Uterus (tissue), 4 donors: ENCODE data around the gene NAA15. TPM values are rescaled to one million over a fixed set of nuclear protein-coding genes. Genes with fewer than 3 reads are reported as not detected.
"Not testable (repeated sequence)": the region's sequence is repeated elsewhere in the genome, so short reads cannot be mapped to it uniquely, and the experiment has no call there.

Source experiments
- DNase-seq, 2 donors: peaks; one replicate each; pipeline ENCODE4 v3.0.0-alpha.2; 2019 to 2020
- H3K27ac ChIP-seq, 2 donors: fragments of 200-600 bp; sonication (generic); 1 replicate in 1 of 2; 2 replicates in 1 of 2; pipeline ENCODE4 v1.5.1; 2016 to 2018
- H3K27me3 ChIP-seq, 2 donors: fragments of 200-600 bp; sonication (generic); one replicate each; pipeline ENCODE4 v1.5.1; 2018 to 2019; ENCODE audit warnings: control low read depth in 1 of 2
- H3K36me3 ChIP-seq, 2 donors: fragments of 200-600 bp; sonication (generic); one replicate each; pipeline ENCODE4 v1.5.1; 2019; ENCODE audit warnings: control low read depth in 1 of 2
- H3K4me1 ChIP-seq, 2 donors: fragments of 200-600 bp; sonication (generic); one replicate each; pipeline ENCODE4 v1.5.1; 2018 to 2019; ENCODE audit warnings: control low read depth in 1 of 2
- H3K4me3 ChIP-seq, 2 donors: fragments of 200-600 bp; sonication (generic); 1 replicate in 1 of 2; 2 replicates in 1 of 2; pipeline ENCODE4 v1.5.1; 2018 to 2019; ENCODE audit warnings: mild to moderate bottlenecking in 1 of 2
- H3K9me3 ChIP-seq, 2 donors: fragments of 200-600 bp; sonication (generic); one replicate each; pipeline ENCODE4 v1.5.1; 2019; ENCODE audit warnings: control low read depth in 1 of 2
- POLR2A ChIP-seq, 2 donors: fragments of 450-650 bp; IDR thresholded peaks; one replicate each; pipeline ENCODE4 v1.6.1; 2016; ENCODE audit warnings: antibody characterized with exemption in 2 of 2, mild to moderate bottlenecking in 1 of 2, moderate library complexity in 1 of 2
- intact Hi-C: fragments of 100-400 bp; cut with DNase I; formaldehyde crosslinking; loops from one replicate; pipeline ENCODE4 v1.15.1; 2023; ENCODE audit warnings: low total_unique reads
- total RNA-seq, 4 donors: library from RNA; depleted of rRNA in 3 of 4; stranded (reverse); fragments of >200 nt in 3 of 4; gene quantifications; one replicate each; pipeline versions ENCODE4 v1.1.0 to v1.2.4, GENCODE V29; 2014 to 2023
- TF ChIP-seq, protein P1 (sequence below), 4 experiments: fragments of 200-600 bp in 2 of 4; fragments of 450-650 bp in 2 of 4; sonication (generic) in 2 of 4; IDR thresholded peaks; one replicate each; pipeline ENCODE4 v1.5.1; 2016 to 2019; ENCODE audit warnings: antibody characterized with exemption in 4 of 4, mild to moderate bottlenecking in 2 of 4, moderate library complexity in 1 of 4
- donor health status: DM: yes; HTN: yes; CAD: no.

The NAA15 gene
- total RNA-seq, 4 donors from 2014 or later: 47.1 to 75.1 (median 54.1) TPM

DNA sequence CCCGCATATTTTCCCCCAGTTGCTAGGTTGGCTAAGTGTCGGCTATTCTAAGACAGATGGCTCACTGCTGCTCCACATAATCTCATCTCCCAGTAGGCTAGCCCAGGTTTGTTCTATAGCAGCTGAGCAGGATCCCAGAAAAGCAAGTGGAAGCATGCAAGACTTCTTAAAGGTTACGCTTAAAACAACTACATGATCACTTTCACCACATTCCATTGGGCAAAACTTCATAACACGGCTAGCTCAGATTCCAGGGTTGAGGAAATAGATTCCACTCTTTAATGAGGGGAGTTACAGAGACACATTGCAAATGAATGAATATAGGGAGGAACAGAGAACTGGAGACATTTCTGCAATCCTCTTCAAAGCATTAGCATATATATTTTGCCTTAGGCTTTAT is 139.7 kb downstream of the NAA15 start:
- TF ChIP-seq POLR2A (IDR thresholded peaks at IDR 0.05): no peak
- TF ChIP-seq, protein P1, sequence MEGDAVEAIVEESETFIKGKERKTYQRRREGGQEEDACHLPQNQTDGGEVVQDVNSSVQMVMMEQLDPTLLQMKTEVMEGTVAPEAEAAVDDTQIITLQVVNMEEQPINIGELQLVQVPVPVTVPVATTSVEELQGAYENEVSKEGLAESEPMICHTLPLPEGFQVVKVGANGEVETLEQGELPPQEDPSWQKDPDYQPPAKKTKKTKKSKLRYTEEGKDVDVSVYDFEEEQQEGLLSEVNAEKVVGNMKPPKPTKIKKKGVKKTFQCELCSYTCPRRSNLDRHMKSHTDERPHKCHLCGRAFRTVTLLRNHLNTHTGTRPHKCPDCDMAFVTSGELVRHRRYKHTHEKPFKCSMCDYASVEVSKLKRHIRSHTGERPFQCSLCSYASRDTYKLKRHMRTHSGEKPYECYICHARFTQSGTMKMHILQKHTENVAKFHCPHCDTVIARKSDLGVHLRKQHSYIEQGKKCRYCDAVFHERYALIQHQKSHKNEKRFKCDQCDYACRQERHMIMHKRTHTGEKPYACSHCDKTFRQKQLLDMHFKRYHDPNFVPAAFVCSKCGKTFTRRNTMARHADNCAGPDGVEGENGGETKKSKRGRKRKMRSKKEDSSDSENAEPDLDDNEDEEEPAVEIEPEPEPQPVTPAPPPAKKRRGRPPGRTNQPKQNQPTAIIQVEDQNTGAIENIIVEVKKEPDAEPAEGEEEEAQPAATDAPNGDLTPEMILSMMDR (IDR thresholded peaks at IDR 0.05): no peak
- Histone ChIP-seq H3K27ac (no peak overlapping the region), H3K36me3 (no peaks in the 10 kb centered on the region), H3K4me3 (no peak overlapping the region), H3K4me1 (no peaks in the 10 kb centered on the region), H3K27me3 (no peaks in the 10 kb centered on the region), H3K9me3 (peaks cover 0 to 7% of the 10 kb centered on the region in 2 donors)
- no peak for DNase-seq
- intact Hi-C loops: no loop called here

DNA sequence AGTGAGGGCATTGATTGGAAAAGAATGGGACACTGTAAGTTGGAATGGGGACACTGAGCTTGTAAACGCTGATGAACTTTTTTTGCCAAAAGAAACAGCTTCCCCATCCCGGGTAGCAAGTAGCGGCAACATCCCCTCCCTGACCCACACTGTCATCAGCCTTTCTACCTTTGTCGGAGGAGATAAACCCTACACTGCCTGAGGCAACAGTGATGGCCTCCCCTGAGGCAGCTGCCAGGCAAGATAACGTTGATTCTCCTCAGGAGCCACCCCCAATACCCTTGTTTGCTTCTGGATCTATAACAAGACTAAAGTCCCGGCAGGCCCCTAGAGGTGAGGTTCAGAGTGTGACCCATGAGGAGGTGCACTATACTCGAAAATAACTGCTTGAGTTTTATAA is 142.4 kb downstream of the NAA15 start:
- TF ChIP-seq POLR2A (IDR thresholded peaks at IDR 0.05): no peak
- TF ChIP-seq, protein P1 (IDR thresholded peaks at IDR 0.05): no peak
- intact Hi-C loops: no loop called here
- H3K27me3 ChIP-seq: no peaks in the 10 kb centered on the region

GRCh38 chr4:139444881-139445280 is 143.6 kb downstream of the NAA15 start:
- H3K27ac ChIP-seq, DNase-seq, H3K36me3 ChIP-seq, H3K4me1 ChIP-seq, intact Hi-C loops, H3K27me3 ChIP-seq, H3K4me3 ChIP-seq, H3K9me3 ChIP-seq: not testable (repeated sequence)

More for the DNA sequence above, 142.4 kb downstream of the NAA15 start:
- H3K27ac ChIP-seq: no peak overlapping the region
- no peak overlapping the region for H3K4me3 ChIP-seq
- no peak for DNase-seq
- peaks cover 0 to 7% of the 10 kb centered on the region in 2 donors for H3K9me3 ChIP-seq
- no peaks in the 10 kb centered on the region for H3K4me1 ChIP-seq
- H3K36me3 ChIP-seq: no peaks in the 10 kb centered on the region

GRCh38 chr4:139447078-139447477 is 145.8 kb downstream of the NAA15 start:
- H3K9me3 ChIP-seq, H3K27ac ChIP-seq, H3K4me1 ChIP-seq, H3K36me3 ChIP-seq, H3K4me3 ChIP-seq, DNase-seq, intact Hi-C loops, H3K27me3 ChIP-seq: not testable (repeated sequence)

DNA sequence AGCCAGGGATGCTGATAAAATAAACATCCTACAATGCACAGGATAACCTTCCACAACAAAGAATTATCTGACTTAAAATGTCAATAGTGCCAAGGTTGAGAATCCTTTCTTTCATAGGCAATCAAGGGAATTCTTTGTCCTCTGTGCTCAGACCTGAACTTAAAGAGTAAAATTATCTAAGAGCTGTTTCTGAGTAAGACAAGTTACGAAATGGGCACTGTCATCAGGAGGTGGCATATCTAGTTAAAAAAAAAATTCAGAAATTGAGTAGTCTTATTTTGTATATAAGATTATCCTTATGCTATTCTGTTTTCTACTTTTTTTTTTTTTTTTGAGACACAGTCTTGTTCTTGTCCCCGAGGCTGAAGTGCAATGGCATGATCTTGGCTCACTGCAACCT is 149.3 kb downstream of the NAA15 start:
- no peaks in the 10 kb centered on the region for H3K9me3 ChIP-seq
- H3K36me3 ChIP-seq: no peaks in the 10 kb centered on the region
- intact Hi-C loops: loop anchor here (10.0 kb wide), 1 partner anchor 104 kb away; the partner anchor contains the start of gene SETD7
- no peak for DNase-seq
- no peak overlapping the region for H3K4me3 ChIP-seq
- H3K27me3 ChIP-seq: no peaks in the 10 kb centered on the region
- no peaks in the 10 kb centered on the region for H3K4me1 ChIP-seq
- no peak overlapping the region for H3K27ac ChIP-seq
- TF ChIP-seq POLR2A (IDR thresholded peaks at IDR 0.05): no peak
- TF ChIP-seq, protein P1 (IDR thresholded peaks at IDR 0.05): no peak

GRCh38 chr4:139451997-139452396 is 150.7 kb downstream of the NAA15 start:
- no peak for TF ChIP-seq POLR2A (IDR thresholded peaks at IDR 0.05)
- TF ChIP-seq, protein P1 (IDR thresholded peaks at IDR 0.05): no peak
- H3K36me3 ChIP-seq: no peaks in the 10 kb centered on the region
- H3K27ac ChIP-seq: peak overlapping the region in 1 of 2 donors; percentile 98
- no peak for DNase-seq
- H3K9me3 ChIP-seq: no peaks in the 10 kb centered on the region
- H3K4me3 ChIP-seq: no peak overlapping the region
- no peaks in the 10 kb centered on the region for H3K27me3 ChIP-seq
- H3K4me1 ChIP-seq: no peaks in the 10 kb centered on the region
- intact Hi-C loops: loop anchor here (10.0 kb wide), 1 partner anchor 103 kb away; the partner anchor contains the start of gene SETD7
